Pancreas (tissue), 10 donors: Measurements from ENCODE around the gene GALNT1. TPM values are rescaled to one million over a fixed set of nuclear protein-coding genes. Genes with fewer than 3 reads are reported as not detected.

Experiments
- ATAC-seq, 4 donors: fragments of 200-7000 bp; cut with Tn5 transposase; one replicate each; pipeline versions ENCODE4 v1.8.0 to v1.9.1; 2020; ENCODE audit warnings: mild to moderate bottlenecking in 4 of 4, moderate library complexity in 4 of 4
- DNase-seq, 6 donors: peaks; one replicate each; pipeline ENCODE4 v3.0.0-alpha.2; 2020
- FAIRE-seq: peaks from 2 replicates; lab custom pipeline; 2012; peaks lifted over from hg19 to GRCh38; lab: Jason Lieb, UNC
- H3K27ac ChIP-seq, 4 donors: fragments of 200-600 bp; sonication (generic); 1 replicate in 3 of 4; 2 replicates in 1 of 4; pipeline versions ENCODE4 v1.5.0 to v1.8.0; 2020
- H3K27me3 ChIP-seq, 4 donors: fragments of 200-600 bp; one replicate each; pipeline ENCODE4 v1.8.0; 2021
- H3K36me3 ChIP-seq, 3 donors: fragments of 200-600 bp; sonication (generic) in 1 of 3; one replicate each; pipeline versions ENCODE4 v1.5.0 to v1.8.0; 2020 to 2021
- H3K4me1 ChIP-seq, 3 donors: fragments of 200-600 bp; one replicate each; pipeline ENCODE4 v1.8.0; 2021
- H3K4me3 ChIP-seq, 4 donors: fragments of 200-600 bp; sonication (generic) in 2 of 4; one replicate each; pipeline versions ENCODE4 v1.5.0 to v1.8.0; 2020 to 2021
- H3K9me3 ChIP-seq, 4 donors: fragments of 200-600 bp; one replicate each; pipeline ENCODE4 v1.8.0; 2021
- CTCF ChIP-seq, 4 donors: fragments of 200-600 bp; sonication (generic) in 3 of 4; IDR thresholded peaks; one replicate each; pipeline versions ENCODE4 v1.5.0 to v1.8.0; 2021; ENCODE audit warnings: antibody characterized with exemption in 4 of 4
- WGBS, 2 donors: extraction: QIAGEN DNeasy Blood & Tissue Kit; methylation state at CpG; one replicate each; pipeline ENCODE4 v1.1.7; 2013; 5-methylcytosine and 5-hydroxymethylcytosine counted together
- intact Hi-C, 3 donors: fragments of 100-400 bp; cut with DNase I; formaldehyde crosslinking; loops; one replicate each; pipeline versions ENCODE4 v1.11.1 to v1.14.2; 2022
- polyA plus RNA-seq, 2 donors: library from polyadenylated mRNA; stranded (reverse); fragments of 200-250 nt; gene quantifications; one replicate each; pipeline ENCODE4 v1.2.3, GENCODE V29; 2013
- total RNA-seq, 6 donors: library from RNA; stranded (reverse); fragmentation: NEBNext Ultra II Directional in 4 of 6; extraction: Animal tissue kit (Norgen Biotek cat#: 25700) in 4 of 6; gene quantifications; one replicate each; pipeline versions ENCODE4 v1.2.1 to v1.2.4, GENCODE V29; 2021 to 2023
- donor health status: healthy with polysubstance abuse.
- donor health status: DM: no; HTN: no; CAD: no; lungs with moderate emphysema.
- donor health status: DM: no; HTN: no; CAD: no.
- donor health status: control.
- donor health status: control.
- donor health status: Bipolar disorder and iron deficiency.
- donor health status: DM: yes; HTN: yes; CAD: no.
- donor health status: DM: no; HTN: no; CAD: no.
- donor health status: DM: no; HTN: no; CAD: no.
- donor health status: DM: yes; HTN: yes; CAD: no.

GALNT1 gene
- total and polyA plus RNA-seq, 8 donors = 6.8 to 59.6 (median 25.8) TPM

- no peak for FAIRE-seq
- intact Hi-C loops = no loop called here
- no peak for TF ChIP-seq CTCF (IDR thresholded peaks at IDR 0.05)
These were observed 6.6 kb downstream of the GALNT1 start for GRCh38 chr18:35588122-35588521.

GRCh38 chr18:35588995-35589394, 7.5 kb downstream of the GALNT1 start:
- FAIRE-seq = no peak
- H3K27me3 ChIP-seq = no peaks in the 10 kb centered on the region
- no peaks in the 10 kb centered on the region for H3K36me3 ChIP-seq
- H3K4me3 ChIP-seq = no peak overlapping the region
- DNase-seq = no peak
- no peak for TF ChIP-seq CTCF (IDR thresholded peaks at IDR 0.05)
- intact Hi-C loops = no loop called here
- H3K4me1 ChIP-seq = no peaks in the 10 kb centered on the region
- 86 to 90% methylated on average over 6 of the region's 6 CpGs for WGBS, 2 donors
- ATAC-seq = no peak
- no peaks in the 10 kb centered on the region for H3K9me3 ChIP-seq
- no peak overlapping the region for H3K27ac ChIP-seq

More at GRCh38 chr18:35588122-35588521, 6.6 kb downstream of the GALNT1 start:
- DNase-seq = no peak
- H3K36me3 ChIP-seq = no peaks in the 10 kb centered on the region
- ATAC-seq = no peak
- no peak overlapping the region for H3K27ac ChIP-seq
- WGBS, 2 donors = 84 to 88% methylated on average over 4 of the region's 4 CpGs
- peaks cover 0 to 7% (median 4%) of the 10 kb centered on the region in 3 donors for H3K4me1 ChIP-seq
- no peaks in the 10 kb centered on the region for H3K27me3 ChIP-seq
- H3K4me3 ChIP-seq = no peak overlapping the region
- H3K9me3 ChIP-seq = no peaks in the 10 kb centered on the region

- H3K4me3 ChIP-seq = no peak overlapping the region
- intact Hi-C loops = no loop called here
These were observed 8.0 kb downstream of the GALNT1 start for GRCh38 chr18:35589546-35589945.

GRCh38 chr18:35590935-35591334, 9.4 kb downstream of the GALNT1 start:
- Histone ChIP-seq H3K4me3 (no peak overlapping the region), H3K27ac (no peak overlapping the region), H3K4me1 (peaks cover 0 to 9% (median 0%) of the 10 kb centered on the region in 3 donors), H3K27me3 (no peaks in the 10 kb centered on the region), H3K9me3 (no peaks in the 10 kb centered on the region), H3K36me3 (no peaks in the 10 kb centered on the region)
- DNase-seq (no peak), FAIRE-seq (no peak), ATAC-seq (no peak)
- TF ChIP-seq CTCF (IDR thresholded peaks at IDR 0.05) = no peak
- 96% methylated on average over 1 of the region's 1 CpG for WGBS, 2 donors
- intact Hi-C loops = no loop called here

More at GRCh38 chr18:35589546-35589945, 8.0 kb downstream of the GALNT1 start:
- Histone ChIP-seq H3K27me3 (no peaks in the 10 kb centered on the region), H3K27ac (no peak overlapping the region), H3K36me3 (no peaks in the 10 kb centered on the region), H3K4me1 (no peaks in the 10 kb centered on the region), H3K9me3 (no peaks in the 10 kb centered on the region)
- FAIRE-seq (no peak), DNase-seq (no peak), ATAC-seq (no peak)
- TF ChIP-seq CTCF (IDR thresholded peaks at IDR 0.05) = no peak
- 93 to 96% methylated on average over 1 of the region's 1 CpG for WGBS, 2 donors

- no peaks in the 10 kb centered on the region for H3K36me3 ChIP-seq
- no peak for DNase-seq
- H3K4me3 ChIP-seq = no peak overlapping the region
- H3K4me1 ChIP-seq = peaks cover 0 to 9% (median 0%) of the 10 kb centered on the region in 3 donors
- no peak for ATAC-seq
- no peaks in the 10 kb centered on the region for H3K27me3 ChIP-seq
- no peak for TF ChIP-seq CTCF (IDR thresholded peaks at IDR 0.05)
- H3K9me3 ChIP-seq = no peaks in the 10 kb centered on the region
- FAIRE-seq = no peak
- intact Hi-C loops = no loop called here
- H3K27ac ChIP-seq = no peak overlapping the region
These were observed 10.8 kb downstream of the GALNT1 start for GRCh38 chr18:35592298-35592697.
